Upper lobe of left lung (tissue), 6 donors: ENCODE measurements around the gene KLHL12. TPM values are rescaled to one million over a fixed set of nuclear protein-coding genes. Genes with fewer than 3 reads are reported as not detected.
"Not testable (repeated sequence)": the region's sequence is repeated elsewhere in the genome, so short reads cannot be mapped to it uniquely, and the experiment has no call there.

Experiments
- ATAC-seq, 2 donors: fragments of 200-7000 bp; cut with Tn5 transposase; one replicate each; pipeline ENCODE4 v1.9.1; 2022; ENCODE audit warnings: mild to moderate bottlenecking in 2 of 2, moderate library complexity in 2 of 2; ENCODE audit not compliant: low FRiP score in 2 of 2
- DNase-seq, 2 donors: peaks; one replicate each; pipeline ENCODE4 v3.0.0-alpha.2; 2019 to 2020
- H3K27ac ChIP-seq, 4 donors: fragments of 200-600 bp; sonication (generic); one replicate each; pipeline ENCODE4 v1.5.1; 2016 to 2019
- H3K27me3 ChIP-seq, 4 donors: fragments of 200-600 bp; sonication (generic); one replicate each; pipeline ENCODE4 v1.5.1; 2017 to 2019
- H3K36me3 ChIP-seq, 4 donors: fragments of 200-600 bp; sonication (generic); one replicate each; pipeline ENCODE4 v1.5.1; 2016 to 2019
- H3K4me1 ChIP-seq, 4 donors: fragments of 200-600 bp; sonication (generic); one replicate each; pipeline ENCODE4 v1.5.1; 2018 to 2019
- H3K4me3 ChIP-seq, 4 donors: fragments of 200-600 bp; sonication (generic); one replicate each; pipeline ENCODE4 v1.5.1; 2017 to 2019; ENCODE audit warnings: mild to moderate bottlenecking in 2 of 4, moderate library complexity in 1 of 4
- H3K9me3 ChIP-seq, 4 donors: fragments of 200-600 bp; sonication (generic); one replicate each; pipeline ENCODE4 v1.5.1; 2018 to 2019
- EP300 ChIP-seq, 4 donors: sonication (generic); formaldehyde crosslinking; IDR thresholded peaks; one replicate each; pipeline ENCODE4 v1.5.1; 2017; ENCODE audit warnings: antibody characterized with exemption in 4 of 4, control low read depth in 2 of 4
- POLR2A ChIP-seq, 4 donors: fragments of 450-650 bp; IDR thresholded peaks; one replicate each; pipeline ENCODE4 v1.5.1; 2016 to 2017; ENCODE audit warnings: antibody characterized with exemption in 4 of 4, mild to moderate bottlenecking in 2 of 4
- POLR2AphosphoS5 ChIP-seq, 2 donors: sonication (generic); formaldehyde crosslinking; IDR thresholded peaks; one replicate each; pipeline ENCODE4 v1.5.1; 2017; ENCODE audit warnings: antibody characterized with exemption in 2 of 2
- WGBS, 2 donors: methylation state at CpG; one replicate each; pipeline ENCODE4 v1.1.5; 2017 to 2018; 5-methylcytosine and 5-hydroxymethylcytosine counted together
- total RNA-seq, 6 donors: library from RNA; depleted of rRNA in 4 of 6; stranded (reverse); fragments of >200 nt in 4 of 6; gene quantifications; one replicate each; pipeline versions ENCODE4 v1.1.0 to v1.2.1, GENCODE V29; 2016 to 2021
- TF ChIP-seq, protein P1 (sequence below), 6 experiments: fragments of 450-650 bp in 4 of 6; fragments of 200-600 bp in 2 of 6; sonication (generic) in 2 of 6; IDR thresholded peaks; one replicate each; pipeline ENCODE4 v1.5.1; 2016 to 2019; ENCODE audit warnings: antibody characterized with exemption in 6 of 6
- donor health status: DM: no; HTN: no; CAD: no; lungs with moderate emphysema.
- donor health status: DM: no; HTN: yes; CAD: no; lungs with severe emphysema.

KLHL12 gene
- total RNA-seq, 6 donors from 2014 or later, result 12.0 to 25.1 (median 19.9) TPM

DNA sequence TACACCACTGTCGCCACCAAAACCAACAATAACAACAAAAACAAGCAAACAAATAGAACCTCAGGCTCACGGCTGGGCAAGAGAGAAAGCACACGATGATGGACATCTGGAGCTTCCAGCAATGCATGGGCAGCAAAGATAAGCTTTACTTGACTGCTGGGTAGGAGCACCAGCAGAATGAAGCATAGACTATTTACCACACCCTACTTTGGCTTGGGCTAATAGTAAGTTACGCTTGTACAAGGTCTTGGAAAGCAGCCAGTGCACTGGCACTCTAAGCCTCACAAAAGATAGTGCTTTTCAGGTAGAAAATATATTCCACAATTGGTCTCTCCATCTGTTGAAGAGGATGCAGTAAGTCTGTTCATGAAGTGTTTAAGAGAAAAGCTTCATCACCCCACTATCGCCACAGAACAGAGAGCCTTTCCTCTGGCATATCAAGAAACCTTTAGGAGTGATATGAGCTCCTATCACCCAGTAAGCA lies 17.4 kb upstream of the KLHL12 start:
- no peaks in the 10 kb centered on the region for H3K4me1 ChIP-seq
- H3K9me3 ChIP-seq, result no peaks in the 10 kb centered on the region
- H3K4me3 ChIP-seq, result no peak overlapping the region
- ATAC-seq (no peak), DNase-seq (no peak)
- H3K36me3 ChIP-seq, result peaks cover 54 to 100% (median 88%) of the 10 kb centered on the region in 4 donors
- H3K27me3 ChIP-seq, result no peaks in the 10 kb centered on the region
- no peak overlapping the region for H3K27ac ChIP-seq
- TF ChIP-seq, protein P1, sequence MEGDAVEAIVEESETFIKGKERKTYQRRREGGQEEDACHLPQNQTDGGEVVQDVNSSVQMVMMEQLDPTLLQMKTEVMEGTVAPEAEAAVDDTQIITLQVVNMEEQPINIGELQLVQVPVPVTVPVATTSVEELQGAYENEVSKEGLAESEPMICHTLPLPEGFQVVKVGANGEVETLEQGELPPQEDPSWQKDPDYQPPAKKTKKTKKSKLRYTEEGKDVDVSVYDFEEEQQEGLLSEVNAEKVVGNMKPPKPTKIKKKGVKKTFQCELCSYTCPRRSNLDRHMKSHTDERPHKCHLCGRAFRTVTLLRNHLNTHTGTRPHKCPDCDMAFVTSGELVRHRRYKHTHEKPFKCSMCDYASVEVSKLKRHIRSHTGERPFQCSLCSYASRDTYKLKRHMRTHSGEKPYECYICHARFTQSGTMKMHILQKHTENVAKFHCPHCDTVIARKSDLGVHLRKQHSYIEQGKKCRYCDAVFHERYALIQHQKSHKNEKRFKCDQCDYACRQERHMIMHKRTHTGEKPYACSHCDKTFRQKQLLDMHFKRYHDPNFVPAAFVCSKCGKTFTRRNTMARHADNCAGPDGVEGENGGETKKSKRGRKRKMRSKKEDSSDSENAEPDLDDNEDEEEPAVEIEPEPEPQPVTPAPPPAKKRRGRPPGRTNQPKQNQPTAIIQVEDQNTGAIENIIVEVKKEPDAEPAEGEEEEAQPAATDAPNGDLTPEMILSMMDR (IDR thresholded peaks at IDR 0.05), result no peak
- TF ChIP-seq EP300 (IDR thresholded peaks at IDR 0.05) (no peak), POLR2AphosphoS5 (IDR thresholded peaks at IDR 0.05) (no peak), POLR2A (IDR thresholded peaks at IDR 0.05) (no peak)
- 88 to 91% methylated on average over 5 of the region's 5 CpGs for WGBS, 2 donors

DNA sequence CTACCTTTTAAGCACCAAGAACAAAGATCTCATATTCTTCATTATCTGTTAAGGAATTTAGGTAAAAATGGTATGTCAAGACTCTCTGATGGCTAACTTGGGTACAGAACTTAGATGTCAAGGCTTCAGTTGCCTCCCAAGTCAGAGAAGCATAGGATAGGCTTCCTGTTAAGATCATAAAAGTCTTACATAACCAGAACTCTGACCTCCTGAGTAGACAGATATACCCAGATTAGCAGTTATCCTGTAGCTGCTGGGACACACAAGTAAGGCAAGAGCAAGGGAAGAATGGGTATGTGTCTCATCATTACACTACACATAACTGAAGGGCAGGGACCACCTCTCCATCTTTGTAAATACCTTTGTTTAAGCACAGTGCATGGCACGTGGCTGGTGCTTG lies 15.4 kb upstream of the KLHL12 start:
- TF ChIP-seq EP300 (IDR thresholded peaks at IDR 0.05) (no peak), POLR2A (IDR thresholded peaks at IDR 0.05) (no peak), POLR2AphosphoS5 (IDR thresholded peaks at IDR 0.05) (no peak)
- TF ChIP-seq, protein P1 (IDR thresholded peaks at IDR 0.05), result no peak
- no peaks in the 10 kb centered on the region for H3K4me1 ChIP-seq
- peaks cover 44 to 83% (median 72%) of the 10 kb centered on the region in 4 donors for H3K36me3 ChIP-seq
- 79 to 82% methylated on average over 1 of the region's 1 CpG for WGBS, 2 donors
- ATAC-seq, result no peak
- no peaks in the 10 kb centered on the region for H3K9me3 ChIP-seq
- H3K4me3 ChIP-seq, result no peak overlapping the region
- no peaks in the 10 kb centered on the region for H3K27me3 ChIP-seq
- H3K27ac ChIP-seq, result no peak overlapping the region
- DNase-seq, result no peak

DNA sequence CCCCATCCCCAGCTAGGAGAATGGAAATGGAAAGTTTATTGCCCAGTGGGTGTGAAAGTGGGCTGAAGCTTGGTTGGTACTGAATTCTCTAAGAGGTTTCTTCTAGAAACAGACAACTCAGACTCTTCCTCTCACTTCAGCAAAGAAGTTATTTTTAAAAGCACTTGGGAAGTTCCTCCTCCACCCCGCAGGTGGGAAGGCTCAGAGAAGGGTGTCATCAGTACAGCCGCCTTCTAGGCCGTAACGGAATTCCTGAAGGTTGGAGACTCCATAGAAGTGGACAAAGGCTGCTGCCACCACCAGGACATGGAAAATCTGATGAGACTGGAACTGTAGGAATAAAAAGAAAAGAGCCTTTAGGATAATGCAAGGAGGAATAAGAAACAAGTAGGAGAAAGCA lies 14.3 kb upstream of the KLHL12 start:
- no peaks in the 10 kb centered on the region for H3K27me3 ChIP-seq
- H3K27ac ChIP-seq, result no peak overlapping the region
- TF ChIP-seq POLR2AphosphoS5 (IDR thresholded peaks at IDR 0.05) (no peak), POLR2A (IDR thresholded peaks at IDR 0.05) (no peak), EP300 (IDR thresholded peaks at IDR 0.05) (no peak)
- TF ChIP-seq, protein P1 (IDR thresholded peaks at IDR 0.05), result no peak
- 93 to 99% methylated on average over 4 of the region's 4 CpGs for WGBS, 2 donors
- ATAC-seq (no peak), DNase-seq (no peak)
- H3K36me3 ChIP-seq, result peaks cover 41 to 73% (median 62%) of the 10 kb centered on the region in 4 donors
- H3K4me1 ChIP-seq, result no peaks in the 10 kb centered on the region
- H3K9me3 ChIP-seq, result no peaks in the 10 kb centered on the region
- H3K4me3 ChIP-seq, result no peak overlapping the region

- Histone ChIP-seq H3K9me3 (no peaks in the 10 kb centered on the region), H3K4me3 (no peak overlapping the region), H3K27ac (no peak overlapping the region), H3K36me3 (peaks cover 38 to 65% (median 54%) of the 10 kb centered on the region in 4 donors), H3K4me1 (no peaks in the 10 kb centered on the region), H3K27me3 (no peaks in the 10 kb centered on the region)
- ATAC-seq, result no peak
- TF ChIP-seq, protein P1 (IDR thresholded peaks at IDR 0.05), result no peak
- no peak for TF ChIP-seq POLR2A (IDR thresholded peaks at IDR 0.05)
- TF ChIP-seq POLR2AphosphoS5 (IDR thresholded peaks at IDR 0.05), result no peak
- TF ChIP-seq EP300 (IDR thresholded peaks at IDR 0.05), result no peak
- DNase-seq, result no peak
These were observed 13.5 kb upstream of the KLHL12 start for GRCh38 chr1:202940561-202940960.

DNA sequence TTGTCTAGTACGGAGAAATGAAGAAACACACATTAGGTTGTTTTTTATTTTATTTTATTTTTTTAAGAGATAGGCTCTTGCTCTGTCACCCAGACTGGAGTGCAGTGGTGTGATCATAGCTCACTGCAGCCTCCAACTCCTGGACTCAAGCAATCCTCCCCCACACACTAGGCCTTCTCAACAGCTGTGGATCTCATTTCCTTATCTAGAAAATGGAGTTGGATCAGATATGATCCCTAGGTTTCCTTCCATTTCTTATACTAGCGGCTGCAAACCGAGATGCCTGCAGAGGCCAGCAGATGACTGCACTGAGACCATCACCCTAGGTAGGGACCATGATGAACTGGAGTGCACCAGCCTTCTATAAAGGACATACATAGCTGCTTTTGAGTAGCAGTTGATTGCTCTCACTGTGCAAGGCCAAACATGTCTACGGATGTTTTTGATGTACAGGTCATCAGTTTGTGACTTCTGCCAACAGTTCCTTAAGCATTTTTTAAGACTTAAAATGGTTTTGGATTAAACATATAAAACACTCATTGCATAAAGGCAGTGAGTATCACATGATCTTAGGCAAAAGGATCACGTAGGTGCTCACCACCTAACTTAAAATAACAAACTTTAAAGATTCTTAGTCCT lies 11.4 kb upstream of the KLHL12 start:
- 72 to 83% methylated on average over 5 of the region's 5 CpGs for WGBS, 2 donors
- Histone ChIP-seq H3K9me3 (no peaks in the 10 kb centered on the region), H3K27me3 (no peaks in the 10 kb centered on the region), H3K4me1 (no peaks in the 10 kb centered on the region), H3K4me3 (no peak overlapping the region), H3K36me3 (peaks cover 23 to 43% (median 33%) of the 10 kb centered on the region in 4 donors), H3K27ac (no peak overlapping the region)
- no peak for TF ChIP-seq POLR2AphosphoS5 (IDR thresholded peaks at IDR 0.05)
- TF ChIP-seq, protein P1 (IDR thresholded peaks at IDR 0.05), result no peak
- TF ChIP-seq EP300 (IDR thresholded peaks at IDR 0.05), result no peak
- TF ChIP-seq POLR2A (IDR thresholded peaks at IDR 0.05), result no peak
- ATAC-seq, result no peak
- no peak for DNase-seq

DNA sequence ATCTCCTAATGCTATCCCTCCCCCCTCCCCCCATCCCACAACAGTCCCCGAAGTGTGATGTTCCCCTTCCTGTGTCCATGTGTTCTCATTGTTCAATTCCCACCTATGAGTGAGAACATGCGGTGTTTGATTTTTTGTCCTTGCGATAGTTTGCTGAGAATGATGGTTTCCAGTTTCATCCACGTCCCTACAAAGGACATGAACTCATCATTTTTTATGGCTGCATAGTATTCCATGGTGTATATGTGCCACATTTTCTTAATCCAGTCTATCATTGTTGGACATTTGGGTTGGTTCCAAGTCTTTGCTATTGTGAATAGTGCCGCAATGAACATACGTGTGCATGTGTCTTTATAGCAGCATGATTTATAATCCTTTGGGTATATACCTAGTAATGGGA lies 9.4 kb upstream of the KLHL12 start:
- H3K36me3 ChIP-seq, result peaks cover 10 to 23% (median 14%) of the 10 kb centered on the region in 4 donors
- H3K9me3 ChIP-seq, ATAC-seq, H3K4me3 ChIP-seq, H3K4me1 ChIP-seq, H3K27ac ChIP-seq, H3K27me3 ChIP-seq, DNase-seq: not testable (repeated sequence)
- 67 to 83% methylated on average over 1 of the region's 6 CpGs for WGBS, 2 donors
